ENCODE measurements around the gene RPAP3.
A peak's percentile ranks its signal among the peaks of the same experiment; 100 is the strongest.
"Not testable (repeated sequence)": the region's sequence is repeated elsewhere in the genome, so short reads cannot be mapped to it uniquely, and the experiment has no call there.

Gene RPAP3

GRCh38 chr12:47652521-47653234 is 53.2 kb downstream of the RPAP3 start:
- no peak for DNase-seq

- peak; percentile 4 for DNase-seq
Measured at GRCh38 chr12:47651368-47652254, 54.2 kb downstream of the RPAP3 start.

- no peak for DNase-seq
Measured at GRCh38 chr12:47650469-47650868, 55.4 kb downstream of the RPAP3 start.

GRCh38 chr12:47649381-47649780 is 56.4 kb downstream of the RPAP3 start:
- no peak for DNase-seq

- DNase-seq, result no peak
Measured at GRCh38 chr12:47648056-47648579, 57.7 kb downstream of the RPAP3 start.

GRCh38 chr12:47642310-47642709 is 63.5 kb downstream of the RPAP3 start:
- DNase-seq, result not testable (repeated sequence)

GRCh38 chr12:47636908-47637780 is 68.7 kb downstream of the RPAP3 start:
- peak; percentile 13 for DNase-seq

- not testable (repeated sequence) for DNase-seq
Measured at GRCh38 chr12:47635770-47636169, 70.1 kb downstream of the RPAP3 start.

- no peak for DNase-seq
Measured at GRCh38 chr12:47634127-47634526, 71.7 kb downstream of the RPAP3 start.

GRCh38 chr12:47621960-47622359 is 83.9 kb downstream of the RPAP3 start:
- no peak for DNase-seq

- no peak for DNase-seq
Measured at GRCh38 chr12:47617476-47617875, 88.4 kb downstream of the RPAP3 start.

GRCh38 chr12:47616440-47616839 is 89.4 kb downstream of the RPAP3 start:
- no peak for DNase-seq

- DNase-seq, result no peak
Measured at GRCh38 chr12:47615711-47616110, 90.1 kb downstream of the RPAP3 start.

GRCh38 chr12:47614521-47614920 is 91.3 kb downstream of the RPAP3 start:
- DNase-seq, result no peak

- DNase-seq, result no peak
Measured at GRCh38 chr12:47612953-47613352, 92.9 kb downstream of the RPAP3 start.

GRCh38 chr12:47611906-47612305 is 93.9 kb downstream of the RPAP3 start:
- DNase-seq, result no peak

All from activated T-cell treated with anti-CD3 and anti-CD28 coated beads for 4 hours (primary cell).